Psoas muscle (tissue), 8 donors: ENCODE measurements around the gene VWA5A. TPM values are rescaled to one million over a fixed set of nuclear protein-coding genes. Genes with fewer than 3 reads are reported as not detected.

Source experiments
- ATAC-seq, 4 donors: fragments of 200-7000 bp; cut with Tn5 transposase; one replicate each; pipeline ENCODE4 v1.9.1; 2020; ENCODE audit warnings: moderate library complexity in 3 of 4, mild to moderate bottlenecking in 2 of 4
- DNase-seq, 2 donors: peaks; one replicate each; pipeline ENCODE4 v3.0.0-alpha.2; 2020
- H3K27ac ChIP-seq: fragments of 200-600 bp; one replicate; pipeline ENCODE4 v1.8.0; 2022
- H3K27me3 ChIP-seq, 3 donors: fragments of 200-600 bp in 1 of 3; one replicate each; pipeline versions ENCODE4 v1.6.1 to v1.8.0; 2013 to 2022; ENCODE audit warnings: low read length in 2 of 3, mild to moderate bottlenecking in 2 of 3, moderate library complexity in 1 of 3; ENCODE audit not compliant: insufficient read depth in 3 of 3
- H3K36me3 ChIP-seq, 2 donors: fragments of 200-600 bp in 1 of 2; one replicate each; pipeline versions ENCODE4 v1.6.1 to v1.8.0; 2013 to 2022; ENCODE audit warnings: low read depth in 1 of 2, mild to moderate bottlenecking in 1 of 2, moderate library complexity in 1 of 2; ENCODE audit not compliant: insufficient read depth in 1 of 2
- H3K4me1 ChIP-seq: fragments of 200-600 bp; one replicate; pipeline ENCODE4 v1.8.0; 2022
- H3K4me3 ChIP-seq: fragments of 200-600 bp; one replicate; pipeline ENCODE4 v1.8.0; 2022; ENCODE audit warnings: mild to moderate bottlenecking
- H3K9me3 ChIP-seq: fragments of 200-600 bp; one replicate; pipeline ENCODE4 v1.8.0; 2022
- WGBS, 3 donors: extraction: QIAGEN DNeasy Blood & Tissue Kit; methylation state at CpG; one replicate each; pipeline versions ENCODE4 v1.1.6 to v1.1.7; 2013; 5-methylcytosine and 5-hydroxymethylcytosine counted together
- intact Hi-C, 2 donors: fragments of 100-400 bp; cut with DNase I; formaldehyde crosslinking; loops; one replicate each; pipeline versions ENCODE4 v1.11.0 to v1.14.2; 2022
- polyA plus RNA-seq, 3 donors: library from polyadenylated mRNA; stranded (reverse); fragments of 200-250 nt; gene quantifications; one replicate each; pipeline ENCODE4 v1.2.3, GENCODE V29; 2013
- total RNA-seq, 4 donors: library from RNA; stranded (reverse); fragmentation: NEBNext Ultra II Directional in 2 of 4; extraction: Animal tissue kit (Norgen Biotek cat#: 25700) in 2 of 4; gene quantifications; one replicate each; pipeline versions ENCODE4 v1.2.1 to v1.2.4, GENCODE V29; 2021 to 2023
- TF ChIP-seq, protein P1 (sequence below): fragments of 200-600 bp; IDR thresholded peaks from one replicate; pipeline ENCODE4 v1.8.0; 2022; ENCODE audit warnings: antibody characterized with exemption
- donor health status: healthy with polysubstance abuse.
- donor health status: DM: no; HTN: no; CAD: no; lungs with moderate emphysema.
- donor health status: Bipolar disorder and iron deficiency.
- donor health status: healthy.
- donor health status: DM: yes; HTN: yes; CAD: no.
- donor health status: DM: no; HTN: no; CAD: no.
- donor health status: DM: no; HTN: no; CAD: no.
- donor health status: DM: yes; HTN: yes; CAD: no.

Gene VWA5A
- total and polyA plus RNA-seq, 7 donors = 1.2 to 6.7 (median 3.4) TPM

- intact Hi-C loops = loop anchor here (5.0 to 10.0 kb wide), 2 partner anchors 121 to 514 kb away; no protein-coding TSS in a partner anchor
- H3K36me3 ChIP-seq = no peaks in the 10 kb centered on the region
- no peaks in the 10 kb centered on the region for H3K9me3 ChIP-seq
- peaks cover 0 to 32% (median 0%) of the 10 kb centered on the region in 3 donors for H3K27me3 ChIP-seq
- H3K4me1 ChIP-seq = no peaks in the 10 kb centered on the region
- H3K27ac ChIP-seq = no peak overlapping the region
- 6 to 13% (median 12%) methylated on average over 8 of the region's 8 CpGs for WGBS, 3 donors
- TF ChIP-seq, protein P1, sequence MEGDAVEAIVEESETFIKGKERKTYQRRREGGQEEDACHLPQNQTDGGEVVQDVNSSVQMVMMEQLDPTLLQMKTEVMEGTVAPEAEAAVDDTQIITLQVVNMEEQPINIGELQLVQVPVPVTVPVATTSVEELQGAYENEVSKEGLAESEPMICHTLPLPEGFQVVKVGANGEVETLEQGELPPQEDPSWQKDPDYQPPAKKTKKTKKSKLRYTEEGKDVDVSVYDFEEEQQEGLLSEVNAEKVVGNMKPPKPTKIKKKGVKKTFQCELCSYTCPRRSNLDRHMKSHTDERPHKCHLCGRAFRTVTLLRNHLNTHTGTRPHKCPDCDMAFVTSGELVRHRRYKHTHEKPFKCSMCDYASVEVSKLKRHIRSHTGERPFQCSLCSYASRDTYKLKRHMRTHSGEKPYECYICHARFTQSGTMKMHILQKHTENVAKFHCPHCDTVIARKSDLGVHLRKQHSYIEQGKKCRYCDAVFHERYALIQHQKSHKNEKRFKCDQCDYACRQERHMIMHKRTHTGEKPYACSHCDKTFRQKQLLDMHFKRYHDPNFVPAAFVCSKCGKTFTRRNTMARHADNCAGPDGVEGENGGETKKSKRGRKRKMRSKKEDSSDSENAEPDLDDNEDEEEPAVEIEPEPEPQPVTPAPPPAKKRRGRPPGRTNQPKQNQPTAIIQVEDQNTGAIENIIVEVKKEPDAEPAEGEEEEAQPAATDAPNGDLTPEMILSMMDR = peak; percentile 74
- no peak overlapping the region for H3K4me3 ChIP-seq
- ATAC-seq (peak in 2 of 4 donors; percentile 40 to 61), DNase-seq (peak; percentile 50 to 73)
Observed at GRCh38 chr11:124070915-124071622, 44.2 kb upstream of the VWA5A start.

DNA sequence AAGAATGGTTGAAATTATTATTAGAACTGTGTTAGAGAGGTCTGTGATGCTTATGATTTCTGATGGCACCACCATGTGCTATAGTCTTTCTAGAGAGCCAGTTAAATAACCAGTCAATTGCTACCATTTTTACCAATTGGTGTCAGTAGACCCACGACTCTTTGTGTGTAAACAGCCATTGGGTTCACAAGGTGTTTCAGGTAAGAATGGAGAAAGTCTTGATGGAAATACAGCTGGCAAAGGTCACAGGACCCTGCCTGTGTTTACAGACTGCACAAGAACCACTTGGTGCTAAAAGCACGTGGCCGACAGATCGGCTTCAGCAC, 43.7 kb upstream of the VWA5A start:
- no peaks in the 10 kb centered on the region for H3K4me1 ChIP-seq
- no peak overlapping the region for H3K4me3 ChIP-seq
- no peaks in the 10 kb centered on the region for H3K36me3 ChIP-seq
- intact Hi-C loops = loop anchor here (5.0 to 10.0 kb wide), 2 partner anchors 121 to 513 kb away; no protein-coding TSS in a partner anchor
- TF ChIP-seq, protein P1 = no peak
- no peak for ATAC-seq
- H3K9me3 ChIP-seq = no peaks in the 10 kb centered on the region
- H3K27ac ChIP-seq = no peak overlapping the region
- no peak for DNase-seq
- peaks cover 0 to 34% (median 0%) of the 10 kb centered on the region in 3 donors for H3K27me3 ChIP-seq
- WGBS, 3 donors = 73 to 88% (median 78%) methylated on average over 4 of the region's 4 CpGs

GRCh38 chr11:124072147-124072546, 43.1 kb upstream of the VWA5A start:
- H3K27me3 ChIP-seq = peaks cover 0 to 36% (median 0%) of the 10 kb centered on the region in 3 donors
- no peak overlapping the region for H3K27ac ChIP-seq
- ATAC-seq = no peak
- DNase-seq = no peak
- H3K4me1 ChIP-seq = no peaks in the 10 kb centered on the region
- TF ChIP-seq, protein P1 = no peak
- WGBS, 3 donors = 91 to 94% (median 92%) methylated on average over 8 of the region's 8 CpGs
- no peak overlapping the region for H3K4me3 ChIP-seq
- H3K36me3 ChIP-seq = no peaks in the 10 kb centered on the region
- intact Hi-C loops = loop anchor here (5.0 to 10.0 kb wide), 2 partner anchors 120 to 513 kb away; no protein-coding TSS in a partner anchor
- no peaks in the 10 kb centered on the region for H3K9me3 ChIP-seq

DNA sequence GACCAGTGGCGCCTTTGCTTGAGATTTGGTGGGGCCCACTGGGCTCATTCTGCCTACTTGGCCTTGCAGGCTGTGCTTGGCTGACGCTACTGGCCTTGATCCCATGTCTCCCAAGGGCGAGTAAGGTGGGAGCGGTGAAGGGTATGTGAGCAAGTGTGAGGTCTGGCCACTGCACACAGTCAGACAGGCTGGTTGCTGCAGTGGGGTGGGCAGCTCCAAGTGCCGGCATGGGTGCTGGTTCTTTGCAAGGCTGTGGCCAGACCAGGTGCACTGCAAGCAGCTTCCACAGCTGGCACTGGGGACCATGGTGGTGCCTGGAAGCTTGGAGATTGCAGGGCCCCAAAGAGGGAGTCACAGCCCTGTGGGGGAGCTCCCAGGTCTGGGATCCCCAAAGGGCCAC, 40.7 kb upstream of the VWA5A start:
- Histone ChIP-seq H3K27ac (no peak overlapping the region), H3K4me3 (no peak overlapping the region), H3K9me3 (no peaks in the 10 kb centered on the region), H3K36me3 (no peaks in the 10 kb centered on the region), H3K27me3 (peaks cover 0 to 30% (median 0%) of the 10 kb centered on the region in 3 donors), H3K4me1 (no peaks in the 10 kb centered on the region)
- TF ChIP-seq, protein P1 = no peak
- ATAC-seq (no peak), DNase-seq (no peak)
- WGBS, 3 donors = 83 to 90% (median 87%) methylated on average over 5 of the region's 5 CpGs
- intact Hi-C loops = loop anchor here (5.0 to 10.0 kb wide), 2 partner anchors 118 to 510 kb away; no protein-coding TSS in a partner anchor
